Measurements from ENCODE around the gene FAM9B.

FAM9B gene

GRCh38 chrX:8980756-8981155 is 53.2 kb downstream of the FAM9B start:
- H3K36me3 ChIP-seq (ENCODE audit: control insufficient read depth in 1 of 2, insufficient read depth in 2 of 2, low read length in 2 of 2): no peaks in the 10 kb centered on the region
- no peak overlapping the region for H3K4me3 ChIP-seq (ENCODE audit: low read depth in 1 of 2, low read length in 2 of 2)
- no peaks in the 10 kb centered on the region for H3K27me3 ChIP-seq (ENCODE audit: low read depth, low read length)
- no peak overlapping the region for H3K27ac ChIP-seq (ENCODE audit: low read length)
- H3K4me1 ChIP-seq (ENCODE audit: control insufficient read depth in 1 of 2, insufficient read depth in 2 of 2, low read length in 2 of 2): no peaks in the 10 kb centered on the region
- H3K9me3 ChIP-seq (ENCODE audit: control insufficient read depth in 1 of 2, low read length in 2 of 2): no peaks in the 10 kb centered on the region
